Measurements from ENCODE around the gene PDE4C.

DNA sequence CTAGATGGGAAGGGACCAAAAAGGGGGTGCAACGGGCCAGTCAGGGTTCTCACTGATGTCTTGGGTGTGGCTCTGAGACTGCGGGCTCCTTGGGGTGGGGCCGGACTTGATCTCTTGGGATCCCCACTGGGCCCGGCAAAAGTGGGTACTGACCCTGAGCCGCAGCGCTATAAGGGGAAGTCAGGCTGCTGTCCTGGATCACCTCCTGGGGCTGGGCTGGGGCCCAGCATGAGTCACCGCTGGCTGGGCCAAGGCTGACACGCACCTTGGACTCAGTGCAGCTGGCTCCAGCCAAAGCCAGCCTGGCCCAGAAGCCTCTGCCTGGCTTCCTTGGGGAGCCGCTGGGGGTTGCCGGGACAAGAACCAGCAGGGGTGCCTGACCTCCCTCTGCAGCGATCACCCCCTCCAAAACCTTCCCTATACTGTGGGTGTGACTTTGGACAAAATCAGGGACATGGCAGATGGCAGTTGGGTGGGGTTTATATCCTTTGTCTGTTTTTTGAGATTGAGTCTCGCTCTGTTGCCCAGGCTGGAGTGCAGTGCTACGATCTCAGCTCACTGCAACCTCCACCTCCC, 48.6 kb upstream of the PDE4C start:
- TF ChIP-seq, protein P1, sequence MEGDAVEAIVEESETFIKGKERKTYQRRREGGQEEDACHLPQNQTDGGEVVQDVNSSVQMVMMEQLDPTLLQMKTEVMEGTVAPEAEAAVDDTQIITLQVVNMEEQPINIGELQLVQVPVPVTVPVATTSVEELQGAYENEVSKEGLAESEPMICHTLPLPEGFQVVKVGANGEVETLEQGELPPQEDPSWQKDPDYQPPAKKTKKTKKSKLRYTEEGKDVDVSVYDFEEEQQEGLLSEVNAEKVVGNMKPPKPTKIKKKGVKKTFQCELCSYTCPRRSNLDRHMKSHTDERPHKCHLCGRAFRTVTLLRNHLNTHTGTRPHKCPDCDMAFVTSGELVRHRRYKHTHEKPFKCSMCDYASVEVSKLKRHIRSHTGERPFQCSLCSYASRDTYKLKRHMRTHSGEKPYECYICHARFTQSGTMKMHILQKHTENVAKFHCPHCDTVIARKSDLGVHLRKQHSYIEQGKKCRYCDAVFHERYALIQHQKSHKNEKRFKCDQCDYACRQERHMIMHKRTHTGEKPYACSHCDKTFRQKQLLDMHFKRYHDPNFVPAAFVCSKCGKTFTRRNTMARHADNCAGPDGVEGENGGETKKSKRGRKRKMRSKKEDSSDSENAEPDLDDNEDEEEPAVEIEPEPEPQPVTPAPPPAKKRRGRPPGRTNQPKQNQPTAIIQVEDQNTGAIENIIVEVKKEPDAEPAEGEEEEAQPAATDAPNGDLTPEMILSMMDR (IDR thresholded peaks at IDR 0.05; ENCODE audit: poor library complexity) = no peak
- TF ChIP-seq EZH2phosphoT487 (IDR thresholded peaks at IDR 0.05; ENCODE audit: low read depth, severe bottlenecking, unreplicated experiment) = no peak

All from hepatocyte (in vitro differentiated cells).